SIG-M5 treated with dmso at 0.1 percent for 504 hours (cell line): ENCODE results near the gene ODAD2.

Experiments used
- DNase-seq: peaks from one replicate; lab custom pipeline; 2025; ENCODE audit not compliant: unreplicated experiment; lab: John Stamatoyannopoulos, UW

The ODAD2 gene

GRCh38 chr10:27857616-27858015 lies 141.3 kb downstream of the ODAD2 start:
- DNase-seq: no peak

GRCh38 chr10:27844223-27844622 lies 154.7 kb downstream of the ODAD2 start:
- DNase-seq: peak; percentile 19

GRCh38 chr10:27838901-27839300 lies 160.0 kb downstream of the ODAD2 start:
- DNase-seq: no peak

GRCh38 chr10:27838361-27838760 lies 160.5 kb downstream of the ODAD2 start:
- no peak for DNase-seq

GRCh38 chr10:27834476-27834875 lies 164.4 kb downstream of the ODAD2 start:
- no peak for DNase-seq

GRCh38 chr10:27833792-27834191 lies 165.1 kb downstream of the ODAD2 start:
- DNase-seq: no peak

GRCh38 chr10:27832826-27833225 lies 166.1 kb downstream of the ODAD2 start:
- DNase-seq: no peak

GRCh38 chr10:27826369-27826768 lies 172.5 kb downstream of the ODAD2 start:
- DNase-seq: peak; percentile 0

GRCh38 chr10:27822301-27822700 lies 176.6 kb downstream of the ODAD2 start:
- no peak for DNase-seq

- no peak for DNase-seq
Observed at GRCh38 chr10:27820637-27821036, 178.2 kb downstream of the ODAD2 start.

GRCh38 chr10:27819781-27820531 lies 178.9 kb downstream of the ODAD2 start:
- DNase-seq: peak; percentile 0

GRCh38 chr10:27816320-27816719 lies 182.6 kb downstream of the ODAD2 start:
- DNase-seq: no peak

GRCh38 chr10:27815846-27816245 lies 183.0 kb downstream of the ODAD2 start:
- DNase-seq: no peak

- no peak for DNase-seq
Observed at GRCh38 chr10:27815261-27815660, 183.6 kb downstream of the ODAD2 start.

GRCh38 chr10:27805180-27805579 lies 193.7 kb downstream of the ODAD2 start:
- no peak for DNase-seq

GRCh38 chr10:27804136-27804535 lies 194.7 kb downstream of the ODAD2 start:
- no peak for DNase-seq

GRCh38 chr10:27801171-27801785 lies 197.6 kb downstream of the ODAD2 start:
- no peak for DNase-seq

GRCh38 chr10:27799046-27799445 lies 199.8 kb downstream of the ODAD2 start:
- DNase-seq: no peak

GRCh38 chr10:27794157-27794556 lies 204.7 kb downstream of the ODAD2 start:
- no peak for DNase-seq

GRCh38 chr10:27792216-27792615 lies 206.7 kb downstream of the ODAD2 start:
- DNase-seq: no peak

GRCh38 chr10:27784272-27784671 lies 214.6 kb downstream of the ODAD2 start:
- no peak for DNase-seq

- DNase-seq: peak; percentile 35
Observed at GRCh38 chr10:27783660-27784059, 215.2 kb downstream of the ODAD2 start.
